Fibroblast of lung (primary cell): Measurements from ENCODE around the gene CPEB2.

Experiments
- EZH2 ChIP-seq: IDR thresholded peaks from 2 replicates; pipeline ENCODE4 v1.5.1; 2012; ENCODE audit warnings: low read length, control low read depth, mild to moderate bottlenecking; ENCODE audit errors: missing control alignments
- TF ChIP-seq, protein P1 (sequence below), 2 donors: IDR thresholded peaks in 1 of 2; conservative IDR thresholded peaks in 1 of 2; 1 replicate in 1 of 2; 2 replicates in 1 of 2; pipeline ENCODE4 v1.5.1; 2011 to 2012; ENCODE audit warnings: low read length in 2 of 2, control low read depth in 1 of 2, inconsistent platforms in 1 of 2, low read depth in 1 of 2, mild to moderate bottlenecking in 1 of 2

DNA sequence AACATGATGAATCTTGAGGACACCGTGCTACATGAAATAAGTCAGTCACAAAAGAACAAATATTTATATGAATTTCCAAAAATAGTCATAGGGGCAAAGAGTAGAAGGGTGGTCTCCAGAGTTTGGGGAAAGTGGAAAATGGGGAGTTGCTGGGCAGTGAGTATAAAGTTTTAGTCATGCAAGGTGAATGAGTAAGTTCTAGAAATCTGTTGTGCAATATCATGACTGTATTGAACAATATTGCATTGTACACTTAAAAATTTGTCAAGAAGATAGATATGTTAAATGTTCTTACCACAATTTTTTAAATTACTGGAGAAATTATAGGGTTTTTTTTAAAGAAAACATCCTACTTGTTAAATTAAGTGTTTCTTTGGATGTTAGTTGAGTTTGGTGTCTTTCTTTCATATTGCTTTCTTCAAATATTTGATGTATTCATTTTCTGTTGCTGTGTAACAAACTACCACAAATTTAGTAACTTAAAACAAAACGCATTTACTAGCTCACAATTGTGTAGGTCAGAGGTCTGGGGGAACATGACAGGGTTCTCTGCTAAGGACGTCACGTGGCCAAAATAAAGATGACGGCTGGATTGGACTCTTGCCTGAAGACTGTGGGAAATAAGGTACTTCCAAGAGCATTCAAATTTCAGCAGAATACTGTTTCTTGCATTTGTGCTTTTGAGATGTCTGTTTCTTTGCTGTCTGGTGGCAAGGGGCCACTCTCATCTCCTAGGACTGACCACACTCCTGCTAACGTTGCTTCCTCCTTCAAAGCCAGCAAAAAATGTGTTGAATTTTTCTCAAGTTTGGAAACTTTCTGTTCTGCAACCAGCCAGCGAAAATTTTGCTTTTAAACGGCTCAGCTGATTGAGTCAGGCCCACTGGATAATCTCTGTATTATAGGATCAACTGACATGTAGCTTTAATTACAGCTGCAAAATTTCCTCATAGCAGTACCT is 76.7 kb downstream of the CPEB2 start:
- TF ChIP-seq EZH2, result no peak
- TF ChIP-seq, protein P1, sequence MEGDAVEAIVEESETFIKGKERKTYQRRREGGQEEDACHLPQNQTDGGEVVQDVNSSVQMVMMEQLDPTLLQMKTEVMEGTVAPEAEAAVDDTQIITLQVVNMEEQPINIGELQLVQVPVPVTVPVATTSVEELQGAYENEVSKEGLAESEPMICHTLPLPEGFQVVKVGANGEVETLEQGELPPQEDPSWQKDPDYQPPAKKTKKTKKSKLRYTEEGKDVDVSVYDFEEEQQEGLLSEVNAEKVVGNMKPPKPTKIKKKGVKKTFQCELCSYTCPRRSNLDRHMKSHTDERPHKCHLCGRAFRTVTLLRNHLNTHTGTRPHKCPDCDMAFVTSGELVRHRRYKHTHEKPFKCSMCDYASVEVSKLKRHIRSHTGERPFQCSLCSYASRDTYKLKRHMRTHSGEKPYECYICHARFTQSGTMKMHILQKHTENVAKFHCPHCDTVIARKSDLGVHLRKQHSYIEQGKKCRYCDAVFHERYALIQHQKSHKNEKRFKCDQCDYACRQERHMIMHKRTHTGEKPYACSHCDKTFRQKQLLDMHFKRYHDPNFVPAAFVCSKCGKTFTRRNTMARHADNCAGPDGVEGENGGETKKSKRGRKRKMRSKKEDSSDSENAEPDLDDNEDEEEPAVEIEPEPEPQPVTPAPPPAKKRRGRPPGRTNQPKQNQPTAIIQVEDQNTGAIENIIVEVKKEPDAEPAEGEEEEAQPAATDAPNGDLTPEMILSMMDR (conservative IDR thresholded peaks at IDR 0.05 in 1 of 2, IDR thresholded peaks at IDR 0.05 in 1 of 2; ENCODE audit: low read depth in 1 of 2, low read length in 2 of 2), result no peak
